Ascending aorta (tissue), 2 donors: ENCODE data around the gene NQO1. TPM values are rescaled to one million over a fixed set of nuclear protein-coding genes. Genes with fewer than 3 reads are reported as not detected.

Experiments
- DNase-seq, 2 donors: peaks; one replicate each; pipeline ENCODE4 v3.0.0-alpha.2; 2019; ENCODE audit warnings: low spot score in 2 of 2
- H3K27ac ChIP-seq, 2 donors: fragments of 200-600 bp; sonication (generic); one replicate each; pipeline ENCODE4 v1.5.1; 2016 to 2017; ENCODE audit warnings: mild to moderate bottlenecking in 1 of 2
- H3K27me3 ChIP-seq: fragments of 200-600 bp; sonication (generic); one replicate; pipeline ENCODE4 v1.5.1; 2017
- H3K36me3 ChIP-seq, 2 donors: fragments of 200-600 bp; sonication (generic); one replicate each; pipeline ENCODE4 v1.5.1; 2016
- H3K4me1 ChIP-seq, 2 donors: fragments of 200-600 bp; sonication (generic); one replicate each; pipeline ENCODE4 v1.5.1; 2016 to 2017; ENCODE audit warnings: mild to moderate bottlenecking in 1 of 2
- H3K4me3 ChIP-seq, 2 donors: fragments of 200-600 bp; sonication (generic); one replicate each; pipeline ENCODE4 v1.5.1; 2016 to 2017; ENCODE audit warnings: mild to moderate bottlenecking in 1 of 2
- H3K9me3 ChIP-seq, 2 donors: fragments of 200-600 bp; sonication (generic); one replicate each; pipeline ENCODE4 v1.5.1; 2016
- intact Hi-C: fragments of 100-400 bp; cut with DNase I; formaldehyde crosslinking; loops from one replicate; pipeline ENCODE4 v1.15.1; 2023
- total RNA-seq: library from RNA; depleted of rRNA; stranded (reverse); fragments of >200 nt; gene quantifications from one replicate; pipeline ENCODE4 v1.1.0, GENCODE V29; 2016
- TF ChIP-seq, protein P1 (sequence below), 3 experiments: fragments of 200-600 bp in 2 of 3; fragments of 450-650 bp in 1 of 3; sonication (generic) in 2 of 3; IDR thresholded peaks; one replicate each; pipeline ENCODE4 v1.5.1; 2016 to 2019; ENCODE audit warnings: antibody characterized with exemption in 3 of 3, mild to moderate bottlenecking in 1 of 3, moderate library complexity in 1 of 3

Gene NQO1
- total RNA-seq, 1 donor from 2014 or later = 58.6 TPM

DNA sequence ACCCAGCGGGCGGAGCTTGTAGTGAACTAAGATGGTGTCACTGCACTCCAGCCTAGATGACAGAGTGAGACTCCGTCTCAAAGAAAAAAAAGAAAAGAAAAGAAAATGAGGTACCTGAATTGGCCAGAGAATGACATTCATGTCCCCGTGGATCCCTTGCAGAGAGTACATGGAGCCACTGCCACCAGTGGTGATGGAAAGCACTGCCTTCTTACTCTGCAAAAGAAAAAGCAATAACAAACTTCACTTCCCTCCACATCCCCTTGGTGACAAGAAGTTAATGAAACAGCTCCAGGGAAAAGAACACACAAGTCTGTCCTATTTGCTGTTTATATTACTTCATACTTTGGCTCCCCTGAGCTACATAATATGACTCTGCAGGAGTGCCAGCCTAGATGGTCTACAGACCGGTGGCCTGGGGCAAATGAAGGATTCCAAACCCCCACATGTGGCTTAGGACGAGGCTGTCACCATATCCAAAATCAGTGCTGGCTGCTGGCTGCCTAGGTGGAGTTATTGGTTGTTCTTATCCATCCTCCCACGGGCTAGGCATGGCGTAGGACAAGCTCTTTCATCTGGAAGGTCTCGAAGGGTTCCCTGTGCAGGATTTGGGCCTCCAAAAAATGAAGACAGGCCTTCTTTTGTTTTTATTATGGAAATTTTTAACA is 13.3 kb downstream of the NQO1 start:
- Histone ChIP-seq H3K4me1 (peaks cover 0 to 15% of the 10 kb centered on the region in 2 donors), H3K36me3 (peaks cover 26 to 67% of the 10 kb centered on the region in 2 donors), H3K27me3 (no peaks in the 10 kb centered on the region), H3K4me3 (no peak overlapping the region), H3K9me3 (no peaks in the 10 kb centered on the region), H3K27ac (no peak overlapping the region)
- intact Hi-C loops = no loop called here
- no peak for DNase-seq
- TF ChIP-seq, protein P1, sequence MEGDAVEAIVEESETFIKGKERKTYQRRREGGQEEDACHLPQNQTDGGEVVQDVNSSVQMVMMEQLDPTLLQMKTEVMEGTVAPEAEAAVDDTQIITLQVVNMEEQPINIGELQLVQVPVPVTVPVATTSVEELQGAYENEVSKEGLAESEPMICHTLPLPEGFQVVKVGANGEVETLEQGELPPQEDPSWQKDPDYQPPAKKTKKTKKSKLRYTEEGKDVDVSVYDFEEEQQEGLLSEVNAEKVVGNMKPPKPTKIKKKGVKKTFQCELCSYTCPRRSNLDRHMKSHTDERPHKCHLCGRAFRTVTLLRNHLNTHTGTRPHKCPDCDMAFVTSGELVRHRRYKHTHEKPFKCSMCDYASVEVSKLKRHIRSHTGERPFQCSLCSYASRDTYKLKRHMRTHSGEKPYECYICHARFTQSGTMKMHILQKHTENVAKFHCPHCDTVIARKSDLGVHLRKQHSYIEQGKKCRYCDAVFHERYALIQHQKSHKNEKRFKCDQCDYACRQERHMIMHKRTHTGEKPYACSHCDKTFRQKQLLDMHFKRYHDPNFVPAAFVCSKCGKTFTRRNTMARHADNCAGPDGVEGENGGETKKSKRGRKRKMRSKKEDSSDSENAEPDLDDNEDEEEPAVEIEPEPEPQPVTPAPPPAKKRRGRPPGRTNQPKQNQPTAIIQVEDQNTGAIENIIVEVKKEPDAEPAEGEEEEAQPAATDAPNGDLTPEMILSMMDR (IDR thresholded peaks at IDR 0.05) = no peak

DNA sequence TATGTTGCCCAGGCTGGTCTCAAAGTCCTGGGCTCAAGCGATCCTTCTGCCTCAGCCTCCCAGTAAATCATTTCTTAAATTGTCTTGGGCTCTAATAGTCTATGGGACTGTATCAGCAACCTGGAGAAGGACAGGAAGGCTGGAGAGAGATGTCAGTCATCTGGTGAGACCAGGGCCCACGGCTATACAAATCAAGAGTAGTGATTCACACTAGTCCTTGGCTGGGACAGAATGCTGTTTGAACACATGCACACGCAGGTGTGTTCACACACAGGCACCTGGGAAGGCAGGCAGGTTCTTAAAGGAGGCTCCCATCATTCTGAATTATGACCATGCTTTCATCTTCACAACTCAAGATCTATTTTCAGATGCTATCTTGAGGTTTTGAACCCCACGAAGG is 14.1 kb downstream of the NQO1 start:
- Histone ChIP-seq H3K4me3 (no peak overlapping the region), H3K36me3 (peaks cover 18 to 60% of the 10 kb centered on the region in 2 donors), H3K27ac (peak overlapping the region in 1 of 2 donors; percentile 61), H3K9me3 (no peaks in the 10 kb centered on the region), H3K4me1 (peaks cover 0 to 15% of the 10 kb centered on the region in 2 donors), H3K27me3 (no peaks in the 10 kb centered on the region)
- intact Hi-C loops = no loop called here
- TF ChIP-seq, protein P1 (IDR thresholded peaks at IDR 0.05) = no peak
- DNase-seq = no peak

DNA sequence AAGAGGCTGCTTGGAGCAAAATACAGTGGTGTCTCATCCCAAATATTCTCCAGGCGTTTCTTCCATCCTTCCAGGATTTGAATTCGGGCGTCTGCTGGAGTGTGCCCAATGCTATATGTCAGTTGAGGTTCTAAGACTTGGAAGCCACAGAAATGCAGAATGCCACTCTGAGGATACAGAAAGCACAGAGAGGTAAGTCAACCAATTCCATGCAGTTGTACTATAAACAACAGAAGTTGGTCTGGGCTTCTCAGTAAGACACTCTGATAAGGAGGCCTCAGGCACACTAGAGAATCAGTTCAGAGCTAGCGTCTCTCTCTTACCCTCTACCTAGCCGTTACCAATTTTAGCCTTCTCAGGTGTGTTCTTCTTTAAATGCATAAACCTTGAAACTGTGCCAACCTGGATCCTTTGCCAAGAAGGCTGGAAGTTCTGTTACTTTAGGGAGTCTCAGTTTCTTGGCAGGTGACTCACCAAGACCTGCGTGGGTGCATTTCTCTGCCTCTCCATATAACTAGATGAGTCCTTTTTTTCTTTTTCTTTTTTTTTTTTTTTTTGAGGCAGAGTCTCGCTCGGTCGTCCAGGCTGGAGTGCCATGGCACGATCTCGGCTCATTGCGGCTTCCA is 15.1 kb downstream of the NQO1 start:
- no peak for DNase-seq
- H3K4me3 ChIP-seq = no peak overlapping the region
- intact Hi-C loops = no loop called here
- peaks cover 16 to 50% of the 10 kb centered on the region in 2 donors for H3K36me3 ChIP-seq
- H3K27me3 ChIP-seq = no peaks in the 10 kb centered on the region
- TF ChIP-seq, protein P1 (IDR thresholded peaks at IDR 0.05) = no peak
- H3K4me1 ChIP-seq = peaks cover 0 to 15% of the 10 kb centered on the region in 2 donors
- peak overlapping the region; percentile 47 to 61 for H3K27ac ChIP-seq
- no peaks in the 10 kb centered on the region for H3K9me3 ChIP-seq

DNA sequence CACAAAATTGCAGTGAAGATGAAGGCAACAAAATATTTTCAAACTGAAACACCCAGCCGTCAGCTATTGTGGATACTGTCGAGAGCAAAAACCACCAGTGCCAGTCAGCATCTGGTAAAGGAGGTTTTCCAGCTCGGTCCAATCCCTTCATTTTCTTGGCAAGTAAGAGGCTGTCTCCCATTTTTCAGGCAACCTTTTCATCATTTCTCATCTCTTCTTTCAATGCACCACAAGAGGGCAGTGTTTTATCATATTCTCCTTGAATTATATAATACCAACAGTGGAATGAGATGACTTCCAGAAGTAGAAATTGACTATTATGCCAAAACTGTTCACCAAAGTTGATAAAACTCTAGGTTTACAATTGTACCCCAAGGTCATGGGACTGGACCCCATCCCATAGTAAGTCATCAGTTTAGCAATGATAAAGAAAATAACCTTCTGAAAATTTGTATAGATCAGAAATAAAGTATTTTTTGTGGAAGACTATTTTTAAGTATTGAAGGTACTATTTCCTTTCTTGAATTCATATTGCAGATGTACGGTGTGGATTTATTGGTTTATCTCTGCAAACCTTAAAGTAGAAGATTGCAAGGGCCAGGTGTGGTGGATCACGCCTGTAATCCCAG is 16.8 kb downstream of the NQO1 start:
- intact Hi-C loops = loop anchor here (1.0 to 2.0 kb wide), 2 partner anchors 15 to 45 kb away; partner anchors contain the start of gene NOB1
- Histone ChIP-seq H3K9me3 (no peaks in the 10 kb centered on the region), H3K36me3 (peaks cover 10 to 38% of the 10 kb centered on the region in 2 donors), H3K27ac (peak overlapping the region; percentile 22 to 61), H3K27me3 (no peaks in the 10 kb centered on the region), H3K4me3 (no peak overlapping the region), H3K4me1 (peaks cover 0 to 15% of the 10 kb centered on the region in 2 donors)
- DNase-seq = no peak
- TF ChIP-seq, protein P1 (IDR thresholded peaks at IDR 0.05) = peak; percentile 48 to 72 (median 66)

DNA sequence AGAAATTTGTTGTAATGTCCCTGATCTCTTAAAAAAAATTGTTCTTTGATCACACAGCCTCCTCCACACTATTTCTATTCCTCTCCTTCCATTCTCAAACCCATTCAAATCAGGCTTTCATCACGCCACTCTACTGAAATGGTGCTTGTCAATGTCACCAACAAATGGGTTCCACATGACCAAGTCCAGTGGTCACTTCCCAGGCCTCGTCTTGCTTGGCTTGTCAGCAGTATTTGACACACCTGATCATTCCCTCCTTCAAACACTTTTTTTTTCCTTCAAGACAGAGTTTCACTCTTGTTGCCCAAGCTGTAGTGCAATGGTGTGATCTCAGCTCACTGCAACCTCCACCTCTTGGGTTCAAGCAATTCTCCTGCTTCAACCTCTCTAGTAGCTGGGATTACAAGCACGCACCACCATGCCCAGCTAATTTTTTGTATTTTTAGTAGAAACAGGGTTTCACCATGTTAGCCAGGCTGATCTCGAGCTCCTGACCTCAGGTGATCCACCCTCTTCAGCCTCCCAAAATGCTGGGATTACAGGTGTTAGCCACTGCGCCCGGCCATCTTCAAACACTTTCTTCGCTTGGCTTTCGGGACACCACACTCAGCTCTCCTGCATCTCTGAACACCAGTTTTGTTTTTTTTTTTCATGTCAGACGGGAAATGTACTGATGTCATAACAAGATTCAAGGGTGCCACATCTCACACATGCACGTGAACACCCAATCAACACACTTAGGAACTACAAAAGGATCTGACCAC is 18.3 kb downstream of the NQO1 start:
- TF ChIP-seq, protein P1 (IDR thresholded peaks at IDR 0.05) = no peak
- H3K36me3 ChIP-seq = peaks cover 7 to 26% of the 10 kb centered on the region in 2 donors
- peaks cover 0 to 15% of the 10 kb centered on the region in 2 donors for H3K4me1 ChIP-seq
- no peak for DNase-seq
- intact Hi-C loops = loop anchor here (2.0 kb wide), 1 partner anchor 17 kb away; no protein-coding TSS in a partner anchor
- H3K27ac ChIP-seq = no peak overlapping the region
- H3K9me3 ChIP-seq = no peaks in the 10 kb centered on the region
- no peaks in the 10 kb centered on the region for H3K27me3 ChIP-seq
- no peak overlapping the region for H3K4me3 ChIP-seq
